ENCODE results near the gene HIRA.

HIRA gene

GRCh38 chr22:19431649-19432132, at the start of gene HIRA:
Gene HIRA (minus strand): TSS chr22:19431733. CDS start chr22:19431476, 257 bp downstream.
- DNase-seq (ENCODE audit: low read depth), result peak; percentile 47
- H3K4me3 ChIP-seq (ENCODE audit: low read length), result peak within 1 kb of the TSS; percentile 87
- TF ChIP-seq, protein P1, sequence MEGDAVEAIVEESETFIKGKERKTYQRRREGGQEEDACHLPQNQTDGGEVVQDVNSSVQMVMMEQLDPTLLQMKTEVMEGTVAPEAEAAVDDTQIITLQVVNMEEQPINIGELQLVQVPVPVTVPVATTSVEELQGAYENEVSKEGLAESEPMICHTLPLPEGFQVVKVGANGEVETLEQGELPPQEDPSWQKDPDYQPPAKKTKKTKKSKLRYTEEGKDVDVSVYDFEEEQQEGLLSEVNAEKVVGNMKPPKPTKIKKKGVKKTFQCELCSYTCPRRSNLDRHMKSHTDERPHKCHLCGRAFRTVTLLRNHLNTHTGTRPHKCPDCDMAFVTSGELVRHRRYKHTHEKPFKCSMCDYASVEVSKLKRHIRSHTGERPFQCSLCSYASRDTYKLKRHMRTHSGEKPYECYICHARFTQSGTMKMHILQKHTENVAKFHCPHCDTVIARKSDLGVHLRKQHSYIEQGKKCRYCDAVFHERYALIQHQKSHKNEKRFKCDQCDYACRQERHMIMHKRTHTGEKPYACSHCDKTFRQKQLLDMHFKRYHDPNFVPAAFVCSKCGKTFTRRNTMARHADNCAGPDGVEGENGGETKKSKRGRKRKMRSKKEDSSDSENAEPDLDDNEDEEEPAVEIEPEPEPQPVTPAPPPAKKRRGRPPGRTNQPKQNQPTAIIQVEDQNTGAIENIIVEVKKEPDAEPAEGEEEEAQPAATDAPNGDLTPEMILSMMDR (conservative IDR thresholded peaks at IDR 0.05; ENCODE audit: low read depth, low read length), result no peak

GRCh38 chr22:19480789-19481188, 49.3 kb upstream of the HIRA start:
- DNase-seq (ENCODE audit: low read depth), result no peak
- TF ChIP-seq, protein P1 (conservative IDR thresholded peaks at IDR 0.05; ENCODE audit: low read depth, low read length), result no peak
- peak overlapping the region; percentile 95 for H3K4me3 ChIP-seq (ENCODE audit: low read length)

GRCh38 chr22:19480173-19480568, 48.6 kb upstream of the HIRA start:
- no peak for DNase-seq (ENCODE audit: low read depth)
- TF ChIP-seq, protein P1 (conservative IDR thresholded peaks at IDR 0.05; ENCODE audit: low read depth, low read length), result no peak
- H3K4me3 ChIP-seq (ENCODE audit: low read length), result peak overlapping the region; percentile 95

DNA sequence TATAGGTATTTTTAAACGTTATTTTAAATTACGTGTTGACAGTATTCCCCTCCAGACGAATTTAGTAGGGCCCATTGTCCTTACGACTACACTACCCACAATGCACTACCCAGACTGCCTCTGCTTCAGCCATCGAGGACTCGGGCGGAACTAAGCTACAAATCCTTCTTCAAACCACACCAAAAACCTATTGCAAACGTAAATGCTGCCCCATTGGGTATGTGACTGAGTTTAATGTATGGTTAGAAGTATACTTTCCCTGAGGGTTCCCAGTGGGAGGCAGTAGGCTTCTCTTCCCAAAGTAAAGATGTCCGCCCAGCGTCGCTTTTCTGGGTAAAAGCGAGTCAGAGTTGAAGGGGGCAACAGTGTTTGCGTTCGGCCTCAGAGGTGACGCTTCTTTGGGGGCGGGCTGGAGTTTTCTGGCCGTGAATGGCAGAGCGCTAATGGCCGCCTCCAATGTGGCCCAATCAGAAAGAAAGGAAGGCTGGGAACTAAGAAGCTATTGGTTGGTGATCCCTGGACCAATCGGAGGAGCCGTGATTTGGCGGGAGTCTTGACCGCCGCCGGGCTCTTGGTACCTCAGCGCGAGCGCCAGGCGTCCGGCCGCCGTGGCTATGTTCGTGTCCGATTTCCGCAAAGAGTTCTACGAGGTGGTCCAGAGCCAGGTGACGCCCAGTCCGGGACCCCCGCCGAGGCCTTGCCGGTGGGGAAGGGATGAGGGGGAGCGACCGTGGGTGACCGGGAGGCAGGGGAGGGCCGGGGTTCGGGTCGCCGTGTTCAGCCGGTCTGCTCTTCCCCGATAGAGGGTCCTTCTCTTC, 48.0 kb upstream of the HIRA start, which contains the start of gene CDC45:
Gene CDC45, plus strand, starts transcription at position 566 of the 818 bp plus-strand sequence. Its CDS starts 49 bp downstream, at position 615.
- TF ChIP-seq, protein P1 (conservative IDR thresholded peaks at IDR 0.05; ENCODE audit: low read depth, low read length), result no peak
- DNase-seq (ENCODE audit: low read depth), result peak; percentile 94
- H3K4me3 ChIP-seq (ENCODE audit: low read length), result peak within 1 kb of the TSS; percentile 95

DNA sequence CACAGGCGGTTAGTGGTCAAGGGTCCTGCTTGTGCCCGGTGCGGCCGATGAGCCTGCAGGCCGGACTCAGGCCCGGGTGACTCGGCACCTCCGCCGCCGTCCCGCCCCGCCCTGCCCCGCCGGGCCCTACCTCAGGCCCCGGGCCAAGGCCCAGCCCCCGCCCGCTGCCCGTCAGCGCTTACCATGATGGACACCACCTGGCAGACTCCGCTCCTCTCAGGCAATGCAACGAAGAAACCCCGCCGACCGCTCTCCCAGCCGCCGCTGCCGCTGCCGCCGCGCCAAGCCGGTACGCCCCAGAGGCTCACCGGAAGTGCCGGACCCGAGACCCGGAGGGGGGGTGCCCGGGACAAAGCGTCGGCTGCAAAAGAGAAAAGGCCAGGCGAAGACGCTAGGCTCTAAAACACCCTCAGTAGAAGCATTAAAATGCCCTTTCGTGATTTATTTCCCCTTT, 47.4 kb upstream of the HIRA start, which contains the start of gene UFD1:
Gene UFD1, minus strand, starts transcription at position 293 of the 454 bp plus-strand sequence. Its CDS starts 108 bp downstream, at position 185.
- peak; percentile 35 for DNase-seq (ENCODE audit: low read depth)
- H3K4me3 ChIP-seq (ENCODE audit: low read length), result peak within 1 kb of the TSS; percentile 95
- TF ChIP-seq, protein P1 (conservative IDR thresholded peaks at IDR 0.05; ENCODE audit: low read depth, low read length), result no peak

GRCh38 chr22:19478045-19478900, 46.7 kb upstream of the HIRA start:
- no peak for DNase-seq (ENCODE audit: low read depth)
- peak overlapping the region; percentile 95 for H3K4me3 ChIP-seq (ENCODE audit: low read length)
- TF ChIP-seq, protein P1 (conservative IDR thresholded peaks at IDR 0.05; ENCODE audit: low read depth, low read length), result no peak
